Fibroblast of the aortic adventitia (primary cell): ENCODE data around the gene SLCO2B1. TPM values are rescaled to one million over a fixed set of nuclear protein-coding genes. Genes with fewer than 3 reads are reported as not detected.

Experiments
- DNase-seq: peaks from one replicate; pipeline ENCODE4 v3.0.0-alpha.2; 2010; ENCODE audit warnings: low read depth
- H3K4me3 ChIP-seq: 2 replicates; pipeline ENCODE4 v1.5.1; 2011; ENCODE audit warnings: low read depth, mild to moderate bottlenecking, control low read depth, low read length, moderate library complexity
- total RNA-seq: library from RNA; depleted of rRNA; stranded (reverse); fragments of >200 nt; gene quantifications from 2 replicates; pipeline ENCODE4 v1.2.3, GENCODE V29; 2012; ENCODE audit warnings: low replicate concordance
- TF ChIP-seq, protein P1 (sequence below): IDR thresholded peaks from 2 replicates; pipeline ENCODE4 v1.5.1; 2011; ENCODE audit warnings: mild to moderate bottlenecking, low read length, control low read depth, inconsistent platforms; ENCODE audit not compliant: insufficient read depth

SLCO2B1 gene
- total RNA-seq, 1 donor, result not detected

DNA sequence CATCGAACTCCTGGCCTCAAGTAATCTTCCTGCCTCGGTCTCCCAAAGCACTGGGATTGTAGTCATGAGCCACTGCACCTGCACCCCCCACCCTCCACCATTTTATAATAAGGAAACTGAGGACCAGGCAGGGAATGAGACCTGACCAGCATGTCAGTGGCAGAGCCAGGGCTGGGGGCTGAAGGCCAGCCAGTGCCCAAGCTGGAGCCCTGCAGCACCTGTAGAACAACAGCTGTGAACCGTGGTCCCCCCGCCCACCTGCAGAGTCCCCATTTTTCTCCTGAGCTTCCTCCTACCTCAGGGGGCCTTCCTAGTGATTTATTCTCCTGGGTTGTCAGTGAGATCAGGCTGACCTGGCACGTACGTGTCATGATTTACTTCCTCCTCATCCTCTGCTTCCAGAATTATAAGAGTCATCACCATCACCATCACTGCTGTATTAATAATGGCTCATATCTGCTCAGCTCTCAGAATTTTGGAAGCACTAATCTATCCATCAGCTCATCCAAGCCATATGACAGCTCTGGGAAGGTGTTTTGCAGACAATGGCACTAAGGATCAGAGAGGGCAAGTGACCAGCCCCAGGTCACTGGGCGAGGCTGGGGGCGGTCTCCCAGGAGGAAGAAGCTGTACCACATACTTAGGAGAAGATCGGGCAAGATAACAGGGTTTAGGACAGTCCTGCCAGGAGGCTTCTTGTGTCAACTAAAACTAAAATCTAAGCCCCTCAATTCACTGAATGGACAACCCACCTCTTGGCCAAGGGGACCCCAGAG lies 5.5 kb upstream of the SLCO2B1 start:
- TF ChIP-seq, protein P1, sequence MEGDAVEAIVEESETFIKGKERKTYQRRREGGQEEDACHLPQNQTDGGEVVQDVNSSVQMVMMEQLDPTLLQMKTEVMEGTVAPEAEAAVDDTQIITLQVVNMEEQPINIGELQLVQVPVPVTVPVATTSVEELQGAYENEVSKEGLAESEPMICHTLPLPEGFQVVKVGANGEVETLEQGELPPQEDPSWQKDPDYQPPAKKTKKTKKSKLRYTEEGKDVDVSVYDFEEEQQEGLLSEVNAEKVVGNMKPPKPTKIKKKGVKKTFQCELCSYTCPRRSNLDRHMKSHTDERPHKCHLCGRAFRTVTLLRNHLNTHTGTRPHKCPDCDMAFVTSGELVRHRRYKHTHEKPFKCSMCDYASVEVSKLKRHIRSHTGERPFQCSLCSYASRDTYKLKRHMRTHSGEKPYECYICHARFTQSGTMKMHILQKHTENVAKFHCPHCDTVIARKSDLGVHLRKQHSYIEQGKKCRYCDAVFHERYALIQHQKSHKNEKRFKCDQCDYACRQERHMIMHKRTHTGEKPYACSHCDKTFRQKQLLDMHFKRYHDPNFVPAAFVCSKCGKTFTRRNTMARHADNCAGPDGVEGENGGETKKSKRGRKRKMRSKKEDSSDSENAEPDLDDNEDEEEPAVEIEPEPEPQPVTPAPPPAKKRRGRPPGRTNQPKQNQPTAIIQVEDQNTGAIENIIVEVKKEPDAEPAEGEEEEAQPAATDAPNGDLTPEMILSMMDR, result no peak
- H3K4me3 ChIP-seq, result no peak overlapping the region
- no peak for DNase-seq

DNA sequence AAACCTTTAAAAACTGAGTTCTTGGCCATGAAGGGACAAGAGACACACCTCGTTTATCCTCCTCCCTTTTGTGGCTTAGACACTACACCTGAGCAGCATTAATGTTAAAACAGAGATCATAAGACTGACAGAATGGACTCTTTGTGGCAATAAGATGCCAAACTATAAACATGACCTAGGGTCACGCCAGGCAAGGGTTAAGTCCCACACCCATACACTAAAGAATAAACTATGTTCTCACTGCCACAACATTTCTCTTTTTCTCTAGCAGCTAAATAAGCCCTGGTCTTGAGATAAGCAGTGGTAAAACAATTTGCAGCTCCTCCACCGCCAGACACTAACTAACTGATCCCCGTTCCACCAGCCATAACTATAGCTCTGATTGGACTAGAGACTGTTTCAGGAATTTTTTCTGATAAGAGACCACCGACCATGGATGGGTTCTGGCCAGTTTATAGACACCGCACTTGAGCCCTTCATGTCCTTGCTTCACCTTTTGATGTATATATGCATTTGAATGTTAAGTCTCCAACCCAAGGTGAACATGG lies 4.9 kb upstream of the SLCO2B1 start:
- DNase-seq, result no peak
- TF ChIP-seq, protein P1, result no peak
- H3K4me3 ChIP-seq, result no peak overlapping the region

DNA sequence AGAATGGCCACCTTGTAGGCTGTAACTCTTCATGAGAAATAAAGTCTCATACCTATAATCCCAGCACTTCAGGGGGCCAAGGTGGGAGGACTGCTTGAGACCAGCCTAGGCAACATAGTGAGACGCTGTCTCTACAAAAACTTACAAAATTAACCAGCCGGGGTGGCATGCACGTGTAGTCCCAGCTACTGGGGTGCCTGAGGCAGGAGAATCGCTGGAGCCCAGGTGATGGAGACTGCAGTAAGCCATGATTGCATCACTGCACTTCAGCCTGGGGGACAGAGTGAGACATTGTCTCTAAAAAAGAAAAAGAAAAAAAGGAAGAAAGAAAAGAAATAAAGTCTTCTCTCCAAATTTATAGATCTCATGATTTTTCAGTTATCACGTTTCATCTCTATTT lies 4.2 kb upstream of the SLCO2B1 start:
- TF ChIP-seq, protein P1, result no peak
- no peak overlapping the region for H3K4me3 ChIP-seq
- no peak for DNase-seq

DNA sequence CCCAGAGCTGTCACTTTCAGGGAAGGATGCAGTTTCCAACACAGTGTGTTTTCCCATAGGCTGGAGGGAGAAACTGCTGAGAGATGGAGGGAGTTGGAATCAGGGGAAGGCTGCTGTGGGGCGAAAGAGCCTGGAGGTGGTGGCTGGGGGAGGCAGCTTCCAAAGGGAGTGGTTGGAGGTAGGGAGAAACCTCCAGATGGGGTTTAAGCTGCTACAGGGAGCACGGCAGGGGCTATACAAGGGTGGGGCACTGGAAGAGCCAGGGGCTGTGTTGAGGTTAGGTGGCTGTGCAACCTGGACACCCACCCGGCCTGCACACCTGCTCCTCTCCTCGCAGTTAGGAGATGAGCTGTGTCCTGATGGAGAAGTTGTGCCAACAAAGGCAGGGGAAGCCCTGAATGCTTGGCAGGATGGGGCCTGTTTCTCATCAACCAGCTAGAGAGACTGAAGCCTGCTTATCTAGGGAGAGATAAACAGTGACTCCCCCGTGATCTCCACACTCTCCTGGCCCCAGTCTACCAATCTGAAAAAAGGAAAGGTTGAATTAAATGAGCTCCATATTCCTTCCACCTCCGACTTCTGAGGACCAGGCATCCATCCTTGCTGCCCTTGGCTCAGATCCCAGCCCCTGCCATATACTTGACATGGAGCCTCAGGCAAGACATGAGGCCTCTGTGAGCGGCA lies 3.6 kb upstream of the SLCO2B1 start:
- no peak for DNase-seq
- no peak overlapping the region for H3K4me3 ChIP-seq
- TF ChIP-seq, protein P1, result no peak

DNA sequence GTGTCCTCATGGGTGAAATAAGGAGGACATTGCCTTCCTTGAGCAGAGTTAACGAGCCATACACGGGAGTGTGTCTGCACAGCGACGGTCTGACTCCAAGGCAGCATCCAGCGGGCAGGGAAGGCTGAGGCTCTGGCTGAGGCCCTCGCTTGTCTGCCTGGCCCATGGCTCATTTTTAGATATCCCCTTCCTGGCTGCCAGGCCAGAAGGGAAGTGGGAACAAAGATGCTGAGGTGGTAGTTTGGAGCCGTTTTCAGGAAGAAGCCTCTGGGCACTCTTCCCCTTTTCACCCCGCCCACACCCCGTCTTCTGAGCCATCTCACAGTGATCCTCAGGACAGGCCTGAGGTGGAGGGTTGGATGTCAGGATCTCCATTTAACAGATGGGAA lies 3.0 kb upstream of the SLCO2B1 start:
- TF ChIP-seq, protein P1, result no peak
- no peak for DNase-seq
- no peak overlapping the region for H3K4me3 ChIP-seq

DNA sequence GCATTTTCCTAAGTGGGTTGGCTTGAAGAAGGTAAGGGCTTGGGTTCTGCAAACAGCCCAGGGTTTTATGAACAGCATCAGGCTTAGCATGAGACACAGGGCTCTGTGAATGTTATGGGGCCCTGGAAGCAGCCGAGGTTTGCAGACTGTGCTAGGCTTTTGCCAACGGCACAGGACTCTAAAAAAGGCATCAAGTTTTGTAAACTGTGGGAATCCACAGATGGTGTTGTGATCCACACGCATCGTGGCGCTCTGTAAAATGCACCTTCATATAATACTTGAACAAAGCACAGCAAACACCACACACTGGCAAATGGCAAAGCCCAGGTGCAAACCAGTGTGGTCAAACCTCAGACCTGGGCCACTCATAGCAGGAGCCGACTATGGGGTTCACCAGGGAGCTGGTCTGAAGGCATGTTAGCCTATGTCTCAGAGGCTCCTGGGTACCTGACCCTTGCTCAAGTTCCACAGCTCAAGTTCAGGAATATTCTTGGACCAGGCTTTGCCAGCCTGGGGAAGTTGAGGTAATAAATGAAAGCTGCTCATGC lies 2.4 kb upstream of the SLCO2B1 start:
- no peak overlapping the region for H3K4me3 ChIP-seq
- DNase-seq, result no peak
- TF ChIP-seq, protein P1, result no peak
